Upper lobe of left lung (tissue), 6 donors: Measurements from ENCODE around the gene CREBRF. TPM values are rescaled to one million over a fixed set of nuclear protein-coding genes. Genes with fewer than 3 reads are reported as not detected.

Source experiments
- ATAC-seq, 2 donors: fragments of 200-7000 bp; cut with Tn5 transposase; one replicate each; pipeline ENCODE4 v1.9.1; 2022; ENCODE audit warnings: mild to moderate bottlenecking in 2 of 2, moderate library complexity in 2 of 2; ENCODE audit not compliant: low FRiP score in 2 of 2
- DNase-seq, 2 donors: peaks; one replicate each; pipeline ENCODE4 v3.0.0-alpha.2; 2019 to 2020
- H3K27ac ChIP-seq, 4 donors: fragments of 200-600 bp; sonication (generic); one replicate each; pipeline ENCODE4 v1.5.1; 2016 to 2019
- H3K27me3 ChIP-seq, 4 donors: fragments of 200-600 bp; sonication (generic); one replicate each; pipeline ENCODE4 v1.5.1; 2017 to 2019
- H3K36me3 ChIP-seq, 4 donors: fragments of 200-600 bp; sonication (generic); one replicate each; pipeline ENCODE4 v1.5.1; 2016 to 2019
- H3K4me1 ChIP-seq, 4 donors: fragments of 200-600 bp; sonication (generic); one replicate each; pipeline ENCODE4 v1.5.1; 2018 to 2019
- H3K4me3 ChIP-seq, 4 donors: fragments of 200-600 bp; sonication (generic); one replicate each; pipeline ENCODE4 v1.5.1; 2017 to 2019; ENCODE audit warnings: mild to moderate bottlenecking in 2 of 4, moderate library complexity in 1 of 4
- H3K9me3 ChIP-seq, 4 donors: fragments of 200-600 bp; sonication (generic); one replicate each; pipeline ENCODE4 v1.5.1; 2018 to 2019
- CTCF ChIP-seq, 6 experiments: fragments of 450-650 bp in 4 of 6; fragments of 200-600 bp in 2 of 6; sonication (generic) in 2 of 6; IDR thresholded peaks; one replicate each; pipeline ENCODE4 v1.5.1; 2016 to 2019; ENCODE audit warnings: antibody characterized with exemption in 6 of 6
- EP300 ChIP-seq, 4 donors: sonication (generic); formaldehyde crosslinking; IDR thresholded peaks; one replicate each; pipeline ENCODE4 v1.5.1; 2017; ENCODE audit warnings: antibody characterized with exemption in 4 of 4, control low read depth in 2 of 4
- POLR2A ChIP-seq, 4 donors: fragments of 450-650 bp; IDR thresholded peaks; one replicate each; pipeline ENCODE4 v1.5.1; 2016 to 2017; ENCODE audit warnings: antibody characterized with exemption in 4 of 4, mild to moderate bottlenecking in 2 of 4
- POLR2AphosphoS5 ChIP-seq, 2 donors: sonication (generic); formaldehyde crosslinking; IDR thresholded peaks; one replicate each; pipeline ENCODE4 v1.5.1; 2017; ENCODE audit warnings: antibody characterized with exemption in 2 of 2
- WGBS, 2 donors: methylation state at CpG; one replicate each; pipeline ENCODE4 v1.1.5; 2017 to 2018; 5-methylcytosine and 5-hydroxymethylcytosine counted together
- total RNA-seq, 6 donors: library from RNA; depleted of rRNA in 4 of 6; stranded (reverse); fragments of >200 nt in 4 of 6; gene quantifications; one replicate each; pipeline versions ENCODE4 v1.1.0 to v1.2.1, GENCODE V29; 2016 to 2021
- donor health status: DM: no; HTN: no; CAD: no; lungs with moderate emphysema.
- donor health status: DM: no; HTN: yes; CAD: no; lungs with severe emphysema.

The CREBRF gene
- total RNA-seq, 6 donors from 2014 or later: 22.0 to 65.0 (median 38.0) TPM

DNA sequence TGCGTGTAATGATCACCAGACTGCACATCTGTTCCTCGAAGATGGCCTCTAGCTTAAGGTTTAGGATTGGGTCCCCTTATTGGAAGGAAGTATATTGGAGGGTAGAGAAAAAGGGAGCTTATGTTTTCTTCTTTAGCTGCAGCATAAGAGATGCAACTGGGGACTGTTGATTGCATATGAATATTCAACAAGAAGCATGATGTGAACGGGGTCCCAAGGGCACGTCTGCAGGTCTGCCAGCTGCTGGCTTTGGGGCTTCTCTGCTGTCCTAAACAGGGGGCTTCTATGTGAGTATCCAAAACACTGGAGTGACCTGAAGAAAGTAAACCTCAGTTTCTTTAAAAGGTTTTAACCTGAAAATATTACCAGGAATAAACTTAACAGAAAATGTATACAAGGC, 84.6 kb downstream of the CREBRF start:
- 68 to 86% methylated on average over 3 to 4 of the region's 4 CpGs for WGBS, 2 donors
- TF ChIP-seq POLR2AphosphoS5 (IDR thresholded peaks at IDR 0.05) (no peak), POLR2A (IDR thresholded peaks at IDR 0.05) (no peak), EP300 (IDR thresholded peaks at IDR 0.05) (no peak), CTCF (IDR thresholded peaks at IDR 0.05) (no peak)
- Histone ChIP-seq H3K27ac (no peak overlapping the region), H3K27me3 (no peaks in the 10 kb centered on the region), H3K4me3 (no peak overlapping the region), H3K9me3 (no peaks in the 10 kb centered on the region), H3K36me3 (peaks cover 0 to 23% (median 0%) of the 10 kb centered on the region in 4 donors), H3K4me1 (peaks cover 5 to 16% (median 9%) of the 10 kb centered on the region in 4 donors)
- no peak for ATAC-seq
- no peak for DNase-seq

DNA sequence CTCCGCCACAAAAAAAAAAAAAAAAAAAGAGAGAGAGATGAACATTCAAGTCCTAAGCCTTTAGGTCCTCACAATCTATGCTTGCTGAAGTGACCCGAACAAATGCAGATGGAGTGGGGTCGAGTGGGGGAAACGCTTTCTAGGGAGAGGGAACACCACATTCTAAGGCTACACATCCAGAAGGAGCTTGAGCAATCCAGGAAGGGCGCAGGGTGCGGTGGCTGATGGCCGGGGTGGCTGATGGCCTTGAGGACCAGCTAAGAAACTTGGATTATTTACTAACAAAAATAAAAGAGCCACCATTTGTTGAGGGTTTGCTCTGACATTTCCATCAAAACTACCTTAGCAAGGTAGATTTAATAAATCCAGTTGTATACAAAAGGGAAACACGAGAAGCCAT, 87.4 kb downstream of the CREBRF start:
- WGBS, 2 donors: 86% methylated on average over 8 of the region's 8 CpGs
- Histone ChIP-seq H3K9me3 (no peaks in the 10 kb centered on the region), H3K27me3 (no peaks in the 10 kb centered on the region), H3K4me3 (no peak overlapping the region), H3K36me3 (peaks cover 0 to 31% (median 8%) of the 10 kb centered on the region in 4 donors), H3K4me1 (peaks cover 5 to 16% (median 9%) of the 10 kb centered on the region in 4 donors), H3K27ac (no peak overlapping the region)
- peak in 1 of 2 donors; percentile 67 for DNase-seq
- no peak for TF ChIP-seq POLR2AphosphoS5 (IDR thresholded peaks at IDR 0.05)
- no peak for TF ChIP-seq EP300 (IDR thresholded peaks at IDR 0.05)
- TF ChIP-seq CTCF (IDR thresholded peaks at IDR 0.05): no peak
- no peak for TF ChIP-seq POLR2A (IDR thresholded peaks at IDR 0.05)
- ATAC-seq: no peak

DNA sequence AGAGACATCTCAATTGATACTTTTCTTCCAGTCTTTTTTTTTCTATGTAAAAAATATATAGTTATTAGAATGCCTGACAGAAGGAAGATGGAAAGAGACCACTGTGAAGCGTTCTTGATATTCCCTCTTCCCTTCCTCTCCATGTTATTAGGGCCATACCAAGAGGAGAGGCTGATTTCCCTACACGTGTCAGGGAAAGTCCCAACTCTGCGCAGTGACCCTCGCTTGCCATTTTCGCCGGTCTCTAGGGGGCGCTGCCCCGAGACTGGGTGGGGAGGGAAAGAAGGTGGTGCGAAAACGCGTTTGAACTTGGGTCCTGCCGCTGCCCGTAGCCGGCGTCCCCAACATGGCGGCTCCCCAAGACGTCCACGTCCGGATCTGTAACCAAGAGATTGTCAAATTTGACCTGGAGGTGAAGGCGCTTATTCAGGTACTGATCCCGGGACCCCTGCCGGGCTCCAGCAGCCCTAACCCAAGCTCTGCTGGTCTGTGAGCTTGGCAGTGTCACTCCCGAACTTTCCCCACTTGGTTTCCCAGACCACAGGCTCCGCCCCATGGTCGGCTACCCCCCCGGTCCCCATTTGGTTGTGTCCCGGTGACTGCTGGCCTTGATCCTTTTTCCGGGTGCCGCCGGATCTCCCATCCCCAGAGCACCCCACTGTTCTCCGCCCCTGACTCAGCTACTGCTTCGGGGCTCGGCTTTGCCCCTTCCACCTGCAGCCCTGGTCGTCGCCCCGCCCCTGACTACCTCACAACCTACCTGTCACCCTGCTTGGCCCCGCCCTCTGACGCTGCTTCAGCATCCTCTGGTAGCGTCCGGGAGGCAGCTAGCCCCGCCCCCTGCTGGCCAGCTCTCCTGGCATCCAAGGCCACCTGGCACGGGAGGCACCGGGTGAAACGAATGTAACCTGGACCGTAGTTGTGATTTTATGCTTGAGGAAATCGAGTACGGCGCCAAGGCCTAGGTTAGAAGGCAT, 88.3 kb downstream of the CREBRF start, which contains the start of gene BNIP1:
Gene BNIP1 (plus strand): TSS at position 332 of the 977 bp plus-strand sequence. CDS start 15 bp downstream, at position 347.
- WGBS, 2 donors: 1 to 2% methylated on average over 21 to 48 of the region's 48 CpGs
- ATAC-seq (peak; percentile 98), DNase-seq (peak; percentile 97 to 99)
- H3K4me1 ChIP-seq: peaks cover 5 to 16% (median 9%) of the 10 kb centered on the region in 4 donors
- H3K4me3 ChIP-seq: peak within 1 kb of the TSS; percentile 78 to 95 (median 90)
- peak within 1 kb of the TSS; percentile 91 to 95 (median 92) for H3K27ac ChIP-seq
- H3K27me3 ChIP-seq: no peaks in the 10 kb centered on the region
- H3K9me3 ChIP-seq: no peaks in the 10 kb centered on the region
- H3K36me3 ChIP-seq: peaks cover 0 to 30% (median 15%) of the 10 kb centered on the region in 4 donors
- peak; percentile 82 to 84 for TF ChIP-seq POLR2AphosphoS5 (IDR thresholded peaks at IDR 0.05)
- TF ChIP-seq EP300 (IDR thresholded peaks at IDR 0.05): peak in 1 of 4 donors; percentile 76
- peak; percentile 29 to 74 (median 54) for TF ChIP-seq POLR2A (IDR thresholded peaks at IDR 0.05)
- TF ChIP-seq CTCF (IDR thresholded peaks at IDR 0.05): peak; percentile 85 to 93 (median 88)

GRCh38 chr5:173148354-173148753, 92.2 kb downstream of the CREBRF start:
- 65 to 71% methylated on average over 2 of the region's 2 CpGs for WGBS, 2 donors
- Histone ChIP-seq H3K27ac (no peak overlapping the region), H3K9me3 (no peaks in the 10 kb centered on the region), H3K4me3 (no peak overlapping the region), H3K4me1 (peaks cover 5 to 16% (median 9%) of the 10 kb centered on the region in 4 donors), H3K36me3 (peaks cover 0 to 59% (median 23%) of the 10 kb centered on the region in 4 donors), H3K27me3 (no peaks in the 10 kb centered on the region)
- no peak for ATAC-seq
- no peak for DNase-seq
- TF ChIP-seq EP300 (IDR thresholded peaks at IDR 0.05) (no peak), POLR2A (IDR thresholded peaks at IDR 0.05) (no peak), POLR2AphosphoS5 (IDR thresholded peaks at IDR 0.05) (no peak), CTCF (IDR thresholded peaks at IDR 0.05) (no peak)
